Hematopoietic multipotent progenitor cell treated with erythropoietin and hydrocortisone succinate and interleukin-3 and kit ligand, for 8 days (in vitro differentiated cells): ENCODE data around the gene DOCK11.

ENCODE experiments used
- DNase-seq: peaks from one replicate; pipeline ENCODE4 v3.0.0-alpha.2; 2015

DOCK11 gene

GRCh38 chrX:118502161-118502789 is 6.7 kb downstream of the DOCK11 start:
- DNase-seq, result peak; percentile 80

DNA sequence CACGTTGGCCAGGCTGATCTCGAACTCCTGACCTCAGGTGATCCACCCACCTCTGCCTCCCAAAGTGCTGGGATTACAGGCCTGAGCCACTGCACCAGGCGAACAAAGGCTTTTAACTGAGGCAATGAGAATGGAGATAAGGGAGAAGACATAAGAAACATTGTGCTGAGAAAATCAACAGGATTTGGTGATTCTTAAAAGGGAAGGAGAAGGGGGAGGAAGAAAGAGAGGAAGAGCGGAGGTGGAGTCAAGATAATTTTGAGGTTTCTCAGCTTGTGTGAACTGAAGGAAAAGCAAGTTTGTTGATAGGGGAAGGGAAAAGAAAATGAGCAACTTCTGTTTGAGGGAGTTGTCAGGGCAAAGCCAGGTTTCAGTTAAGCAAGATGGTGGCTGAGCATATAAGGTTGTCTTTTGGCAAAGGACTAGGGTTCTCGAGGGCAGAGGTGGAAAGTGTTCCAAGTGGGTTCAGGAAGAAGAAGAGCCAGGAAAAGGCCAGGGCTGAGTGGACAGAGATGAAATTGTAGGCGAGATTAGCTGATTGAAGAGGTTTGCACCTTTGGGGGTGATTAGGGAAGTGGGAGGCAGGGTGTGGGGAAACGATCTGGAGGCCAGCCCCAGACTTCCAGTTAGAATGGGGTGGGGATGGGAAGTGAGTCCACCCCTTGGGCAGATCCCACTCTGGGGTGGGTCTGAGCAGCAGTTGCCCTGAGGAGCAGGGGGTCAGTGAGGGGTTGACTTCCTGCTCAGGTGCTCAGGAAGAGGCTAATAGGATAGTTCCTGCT is 7.8 kb downstream of the DOCK11 start:
- DNase-seq, result peak; percentile 48

GRCh38 chrX:118504581-118504980 is 9.0 kb downstream of the DOCK11 start:
- DNase-seq, result peak; percentile 76

DNA sequence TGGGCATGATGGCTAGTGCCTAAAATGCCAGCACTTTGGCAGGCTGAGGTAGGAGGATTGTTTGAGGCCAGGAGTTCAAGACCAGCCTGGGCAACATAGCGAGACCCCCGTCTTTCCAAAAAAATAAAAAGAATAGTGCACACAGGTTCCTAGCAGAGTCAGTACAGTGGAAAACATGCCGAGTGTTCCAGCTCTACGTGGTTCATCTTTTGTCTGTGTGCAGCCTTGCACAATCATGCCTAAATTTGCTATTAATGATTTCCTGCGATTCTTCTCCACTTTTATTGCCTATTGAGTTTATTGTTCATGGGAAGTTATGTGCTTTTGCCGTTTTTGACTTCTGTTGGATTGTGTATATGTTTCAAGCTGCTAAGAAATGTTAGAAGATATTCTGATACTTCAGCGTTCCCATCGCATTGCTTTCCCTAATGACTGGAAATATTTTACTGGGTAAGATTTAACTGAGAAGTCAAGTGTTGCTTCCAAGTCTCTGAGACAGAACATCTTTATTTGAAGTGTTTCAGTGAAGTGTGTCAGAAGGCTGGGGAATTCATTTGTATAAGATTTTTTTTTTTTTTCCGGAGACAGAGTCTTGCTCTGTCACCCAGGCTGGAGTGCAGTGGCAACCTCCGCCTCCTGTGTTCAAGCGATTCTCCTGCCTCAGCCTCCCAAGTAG is 11.3 kb downstream of the DOCK11 start:
- DNase-seq, result no peak

DNA sequence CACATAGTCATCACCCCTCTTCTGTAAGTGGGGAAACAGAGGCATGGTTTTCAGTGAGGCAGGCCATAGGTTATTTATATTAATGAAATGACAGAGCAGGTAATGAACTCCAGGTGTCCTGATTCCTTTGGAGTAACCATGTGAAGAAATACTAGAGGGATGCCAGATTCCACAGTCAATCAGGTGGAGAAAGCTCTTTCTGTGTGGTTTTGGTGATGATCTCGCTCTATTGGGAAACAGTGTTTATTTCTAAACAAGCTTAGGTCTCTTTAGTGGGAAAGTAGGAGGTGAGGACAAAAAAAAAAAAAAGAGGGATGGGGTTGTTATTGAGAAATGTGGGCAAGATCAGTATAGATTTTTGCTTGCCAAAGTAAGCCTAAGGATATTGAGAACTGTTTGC is 12.2 kb downstream of the DOCK11 start:
- DNase-seq, result no peak

- no peak for DNase-seq
Observed at GRCh38 chrX:118508221-118508620, 12.6 kb downstream of the DOCK11 start.

DNA sequence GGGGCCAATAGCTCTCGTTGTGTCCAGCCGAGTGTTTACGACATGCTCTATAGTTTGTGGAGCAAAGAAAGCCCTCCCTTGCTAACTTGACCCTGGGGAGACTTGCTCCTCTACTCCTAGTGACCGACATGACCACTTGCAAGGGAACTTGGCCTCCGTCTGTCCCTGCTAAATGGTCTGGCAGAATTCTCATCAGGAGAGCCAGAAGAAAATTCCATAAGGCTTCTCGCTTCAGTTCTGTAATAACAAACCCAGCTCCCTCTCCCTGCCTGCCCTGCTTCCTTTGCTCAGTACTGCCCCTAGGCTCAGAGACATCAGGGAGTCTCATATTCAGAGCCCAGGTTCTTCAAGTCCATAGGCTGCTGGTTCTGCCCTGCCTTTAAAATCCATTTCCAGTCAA is 13.0 kb downstream of the DOCK11 start:
- DNase-seq, result no peak

GRCh38 chrX:118510111-118510510 is 14.5 kb downstream of the DOCK11 start:
- no peak for DNase-seq

DNA sequence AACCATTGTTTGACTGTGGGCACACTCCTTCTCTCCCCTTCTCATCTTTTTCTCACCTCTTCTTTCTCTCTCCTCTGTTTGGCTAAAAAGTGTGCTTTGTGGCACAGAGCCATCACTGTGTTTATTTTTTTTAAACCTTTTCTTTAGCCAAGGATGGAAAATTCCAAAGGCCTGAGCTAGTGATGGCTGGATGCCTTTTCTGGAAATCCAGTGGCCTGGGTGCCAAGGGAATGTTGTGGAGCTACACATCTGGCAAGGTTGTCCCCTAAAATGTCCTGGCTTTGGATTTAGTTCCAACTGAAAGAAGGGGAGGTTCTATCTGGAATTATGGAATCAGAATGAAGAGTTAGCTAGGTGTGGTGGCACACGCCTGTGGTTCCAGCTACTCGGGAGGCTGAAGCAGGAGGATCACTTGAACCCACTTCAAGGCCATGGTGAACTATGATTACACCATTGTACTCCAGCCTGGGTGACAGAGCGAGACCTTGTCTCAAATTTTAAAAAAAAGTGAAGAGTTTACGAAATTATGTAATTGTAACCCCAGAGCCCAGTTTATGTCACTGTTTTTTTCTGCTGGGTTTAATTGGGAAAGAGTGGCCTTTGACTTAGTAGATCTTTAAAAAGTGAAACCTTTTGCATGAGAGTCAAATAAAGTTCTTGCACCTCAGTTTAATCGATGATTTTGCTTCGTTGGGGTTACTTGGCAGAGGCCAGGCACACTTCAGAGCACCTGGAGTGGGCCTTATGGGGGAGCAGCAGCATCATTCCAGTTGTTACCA is 17.7 kb downstream of the DOCK11 start:
- DNase-seq, result no peak

DNA sequence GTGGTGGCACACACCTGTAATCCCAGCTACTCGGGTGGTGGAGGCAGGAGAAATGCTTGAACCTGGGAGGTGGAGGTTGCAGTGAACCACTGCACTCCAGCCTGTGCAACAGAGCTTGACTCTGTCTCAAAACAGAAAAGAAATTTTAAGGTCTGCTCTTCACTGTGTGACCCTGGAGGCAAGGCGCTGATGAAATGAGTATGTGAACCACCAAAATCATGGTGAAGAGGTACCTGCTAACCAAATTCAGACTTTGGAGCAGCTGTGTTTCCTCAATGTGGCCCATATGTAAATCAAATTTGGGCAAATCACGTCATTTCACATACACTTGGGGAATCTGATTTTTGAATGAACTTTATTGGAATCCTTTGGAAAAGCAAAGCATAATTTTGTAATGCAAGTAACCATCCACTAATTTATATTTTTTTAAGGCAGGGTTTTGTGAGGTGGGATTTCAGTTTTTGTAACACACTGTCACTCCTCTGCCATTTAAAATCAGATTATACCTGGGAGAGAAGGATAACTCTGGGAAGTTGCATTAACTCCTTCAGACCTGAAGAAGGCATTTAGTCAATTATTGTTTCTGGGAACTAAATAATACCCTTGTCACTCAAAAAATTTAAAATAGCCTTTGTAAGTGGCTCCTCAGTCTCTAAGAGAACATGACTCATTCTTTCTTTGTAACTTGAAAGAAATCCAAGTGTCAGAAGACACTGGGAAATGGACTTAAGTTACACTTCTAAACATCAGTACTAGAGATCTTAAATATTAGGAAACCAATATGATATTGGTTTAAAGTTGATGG is 24.0 kb downstream of the DOCK11 start:
- no peak for DNase-seq

DNA sequence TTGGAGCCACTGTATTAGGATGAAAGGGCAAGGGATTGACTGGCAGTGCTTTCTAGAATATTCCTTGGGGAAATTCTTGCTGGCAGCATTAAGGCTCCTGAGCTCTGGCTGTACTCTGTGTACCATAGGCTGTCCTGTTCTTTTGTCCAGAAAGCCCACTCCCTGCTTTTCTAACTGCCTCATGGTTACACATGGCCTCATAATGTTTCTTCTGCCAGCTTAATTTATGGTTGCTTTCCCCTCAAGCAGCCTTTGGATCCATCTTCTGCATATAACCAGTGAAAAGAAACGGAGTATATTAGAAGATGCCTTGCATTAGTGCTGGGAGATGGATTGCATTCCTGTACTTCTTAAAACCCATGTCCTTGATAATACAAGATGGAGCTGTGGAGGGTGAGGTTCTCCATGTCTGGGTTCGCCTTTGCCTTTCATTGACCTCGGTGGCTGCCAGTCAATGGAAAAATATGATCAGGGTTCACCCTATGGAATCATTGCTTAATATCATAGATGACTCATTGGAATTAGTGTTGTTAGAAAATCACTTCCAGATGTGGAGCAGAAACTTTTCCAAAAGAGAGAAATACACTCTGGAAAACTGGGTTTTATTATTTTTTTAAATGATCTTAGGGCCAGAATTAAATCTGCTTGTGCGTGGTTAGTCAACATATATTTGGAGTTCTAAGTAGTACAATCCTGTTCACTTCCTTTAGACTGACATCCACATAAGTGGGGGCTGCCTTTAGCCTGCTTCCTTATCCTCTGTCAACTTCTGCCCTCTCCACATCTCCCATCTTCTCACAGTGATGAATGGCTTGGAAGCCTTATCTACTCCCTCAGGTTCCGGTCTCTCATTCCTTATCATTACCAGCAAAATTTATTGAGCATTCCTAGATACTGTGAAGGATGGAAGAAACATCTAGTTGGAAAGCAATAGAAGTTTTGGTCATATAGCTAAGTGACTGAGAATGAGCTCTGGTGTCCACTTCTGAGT is 24.9 kb downstream of the DOCK11 start:
- no peak for DNase-seq

DNA sequence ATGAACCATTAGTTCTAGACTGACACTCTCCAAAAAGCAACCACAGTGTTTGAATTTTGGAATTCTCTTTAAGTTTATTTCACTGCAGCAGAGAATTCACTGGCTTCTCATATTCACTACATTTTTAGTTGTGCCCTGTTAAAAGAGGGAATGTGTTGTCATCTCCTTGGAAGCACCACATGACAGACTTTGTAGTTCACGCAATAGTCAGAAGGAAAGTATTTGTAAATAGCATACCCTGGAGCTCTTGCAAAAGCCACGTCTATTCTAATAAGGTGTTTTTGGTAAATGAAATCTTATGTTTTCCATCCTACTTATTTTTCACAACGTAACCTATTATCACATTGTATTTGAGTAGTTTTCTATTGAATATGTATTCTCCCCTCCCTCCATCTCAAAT is 25.8 kb downstream of the DOCK11 start:
- no peak for DNase-seq

DNA sequence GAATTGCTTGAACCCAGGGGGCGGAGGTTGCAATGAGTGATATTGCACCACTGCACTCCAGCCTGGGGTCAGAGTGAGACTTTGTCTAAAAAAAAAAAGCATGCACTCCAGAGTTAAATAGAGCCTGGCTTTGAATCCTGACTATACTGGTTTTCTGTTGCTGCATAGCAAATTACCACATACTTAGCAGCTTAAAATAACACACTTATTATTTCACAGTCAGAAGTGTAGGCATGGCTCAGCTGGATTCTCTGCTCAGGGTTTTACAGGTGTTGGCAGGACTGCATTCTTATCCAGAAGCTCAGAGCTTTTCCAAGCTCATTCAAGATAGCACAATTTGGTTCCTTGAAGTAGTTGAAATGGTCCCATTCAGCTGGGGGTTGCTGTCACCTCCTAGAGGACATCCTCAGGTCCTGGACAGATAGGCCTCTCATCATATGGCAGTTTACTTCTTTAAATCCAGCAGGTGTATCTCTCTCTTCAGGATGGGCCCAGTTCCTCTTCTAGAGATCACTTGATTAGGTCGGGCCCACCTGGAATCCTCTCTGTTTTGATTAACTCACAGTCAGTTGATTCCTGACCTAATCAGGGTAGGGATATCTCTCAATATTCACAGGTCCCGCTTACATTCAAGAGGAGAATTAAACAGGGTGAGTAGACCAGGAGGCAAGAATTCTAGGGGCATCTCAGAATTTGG is 26.8 kb downstream of the DOCK11 start:
- no peak for DNase-seq

GRCh38 chrX:118523920-118524319 is 28.3 kb downstream of the DOCK11 start:
- peak; percentile 38 for DNase-seq

GRCh38 chrX:118524344-118524743 is 28.7 kb downstream of the DOCK11 start:
- DNase-seq, result no peak

DNA sequence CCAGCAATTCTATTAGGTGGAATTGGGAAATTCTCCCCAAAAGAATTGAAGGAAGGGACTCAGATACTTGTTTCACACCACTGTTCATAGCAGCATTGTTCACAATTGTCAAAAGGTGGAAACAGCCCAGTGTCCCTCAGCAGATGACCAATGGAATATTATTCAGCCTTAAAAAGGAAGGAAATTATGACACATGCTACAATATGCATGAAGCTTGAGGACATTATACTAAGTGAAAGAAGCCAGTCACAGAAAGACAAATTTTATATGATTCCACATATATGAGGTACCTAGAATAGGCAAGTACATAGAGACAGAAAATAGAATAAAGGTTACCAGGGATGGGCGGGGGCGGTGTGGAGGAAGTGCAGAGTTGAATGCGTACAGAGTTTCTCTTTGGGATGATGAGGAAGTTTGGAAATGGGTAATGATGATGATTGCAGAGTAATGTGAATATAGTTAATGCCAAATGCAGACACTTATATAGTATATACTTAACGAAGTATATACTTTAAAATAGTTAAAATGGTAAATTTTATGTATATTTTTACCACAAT is 29.6 kb downstream of the DOCK11 start:
- DNase-seq, result no peak

- DNase-seq, result no peak
Observed at GRCh38 chrX:118526149-118526548, 30.5 kb downstream of the DOCK11 start.

DNA sequence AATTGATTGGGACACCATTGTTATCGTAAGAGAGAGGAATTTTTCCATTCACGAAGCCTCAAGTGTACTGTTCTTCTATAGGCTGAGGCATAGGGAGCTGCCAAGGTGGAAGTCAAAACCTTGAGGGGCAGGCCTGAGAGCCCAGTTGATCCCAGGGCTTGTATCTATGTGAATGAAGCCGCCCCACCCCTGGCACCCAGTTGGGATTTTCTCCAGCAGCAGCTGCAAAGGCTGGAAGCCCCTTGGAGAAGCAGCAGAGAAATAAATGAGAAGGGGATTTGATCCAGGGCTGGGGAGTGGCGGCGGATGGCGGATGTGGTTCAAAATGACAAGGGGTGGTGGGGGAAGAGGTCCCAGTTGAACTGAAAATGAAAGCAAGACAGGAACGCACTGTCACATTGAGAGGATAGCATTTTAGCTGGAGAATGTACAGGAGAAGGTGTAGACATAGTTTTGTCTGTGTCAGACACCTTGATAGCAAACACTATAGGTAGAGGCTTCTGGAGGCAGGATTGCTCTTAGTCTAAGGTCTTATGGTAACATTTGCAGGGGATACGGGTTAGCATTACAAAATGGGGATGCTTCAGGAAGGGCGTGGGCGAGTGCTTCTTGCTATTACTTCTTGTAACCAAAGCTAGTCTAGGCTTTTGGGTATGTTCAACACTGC is 32.6 kb downstream of the DOCK11 start:
- no peak for DNase-seq

DNA sequence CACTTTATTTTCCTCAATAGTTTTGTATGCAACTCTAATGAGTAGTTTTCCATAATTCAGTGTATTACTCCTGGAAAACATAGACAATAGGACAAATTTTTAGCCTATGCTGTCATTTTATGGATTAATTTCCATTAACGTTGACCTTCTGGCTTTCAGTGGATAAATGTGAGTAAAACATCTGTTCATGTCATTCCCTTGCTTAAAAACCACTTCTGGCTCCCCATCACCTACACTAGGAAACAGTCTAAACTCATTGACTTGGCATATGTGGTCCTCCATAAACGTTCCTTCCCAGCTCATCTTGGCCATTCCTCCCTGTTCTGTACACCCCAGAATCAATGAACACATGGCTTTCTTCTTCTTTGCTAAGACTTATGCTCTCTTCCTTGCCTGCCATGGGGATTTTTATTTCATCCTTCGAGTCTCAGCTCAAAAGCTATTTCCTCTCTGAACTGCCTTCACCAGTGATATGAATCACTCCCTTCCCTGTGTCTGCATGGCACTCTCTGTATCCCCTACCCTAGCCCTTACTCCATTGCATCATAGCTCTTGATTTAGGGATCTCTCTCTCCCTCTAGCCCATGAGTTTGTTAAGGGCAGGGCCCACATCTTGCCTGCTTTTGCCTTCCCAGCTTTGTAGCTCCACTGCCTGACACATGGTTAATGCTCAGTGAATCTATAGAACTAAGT is 34.8 kb downstream of the DOCK11 start:
- no peak for DNase-seq
